Fibroblast of mammary gland (primary cell): Measurements from ENCODE around the gene TELO2.
A peak's percentile ranks its signal among the peaks of the same experiment; 100 is the strongest.
"Not testable (repeated sequence)": the region's sequence is repeated elsewhere in the genome, so short reads cannot be mapped to it uniquely, and the experiment has no call there.

Experiments used
- DNase-seq: peaks from one replicate; pipeline ENCODE4 v3.0.0-alpha.2; 2010; ENCODE audit warnings: low read depth
- H3K4me3 ChIP-seq: 2 replicates; pipeline ENCODE4 v1.5.1; 2011; ENCODE audit warnings: low read depth, mild to moderate bottlenecking, low read length, moderate library complexity; ENCODE audit not compliant: control insufficient read depth
- TF ChIP-seq, protein P1 (sequence below): conservative IDR thresholded peaks from 2 replicates; pipeline ENCODE4 v1.5.1; 2011; ENCODE audit warnings: low read depth, low read length, inconsistent platforms; ENCODE audit not compliant: control insufficient read depth, insufficient read depth

TELO2 gene

DNA sequence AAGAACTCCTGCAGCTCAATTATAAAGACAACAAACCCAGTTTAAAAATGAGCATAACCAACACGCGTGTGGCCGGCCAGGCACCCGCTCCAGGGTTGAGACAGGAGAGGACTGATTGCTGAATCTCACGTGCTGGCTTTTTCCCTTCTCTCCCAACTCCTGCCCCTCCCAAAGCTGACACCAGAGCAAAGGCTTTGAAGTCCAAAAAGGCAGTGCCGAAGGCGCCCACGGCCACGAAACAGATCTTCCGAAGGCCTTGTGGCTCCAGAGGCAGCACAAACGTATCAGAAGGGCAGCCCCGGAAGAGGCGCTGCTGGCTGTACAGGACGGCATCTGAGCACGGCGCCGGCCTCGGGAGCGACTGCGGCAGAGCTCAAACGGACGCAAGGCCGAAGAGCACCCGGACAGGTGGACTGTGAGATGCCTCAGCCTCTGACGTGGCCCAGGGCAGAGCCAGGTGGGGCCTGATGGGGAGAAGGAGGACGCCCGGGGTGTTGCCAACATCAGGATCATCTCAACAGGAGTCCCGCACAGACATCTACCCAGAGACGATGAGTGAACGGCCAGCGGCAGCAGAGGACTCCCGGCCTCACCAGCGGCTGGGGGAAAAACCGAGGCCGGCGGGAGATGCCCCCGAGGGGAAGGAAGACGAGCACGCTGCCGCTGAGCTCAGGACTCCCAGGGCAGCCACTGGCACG is 28.8 kb upstream of the TELO2 start:
- no peak overlapping the region for H3K4me3 ChIP-seq
- no peak for DNase-seq
- TF ChIP-seq, protein P1, sequence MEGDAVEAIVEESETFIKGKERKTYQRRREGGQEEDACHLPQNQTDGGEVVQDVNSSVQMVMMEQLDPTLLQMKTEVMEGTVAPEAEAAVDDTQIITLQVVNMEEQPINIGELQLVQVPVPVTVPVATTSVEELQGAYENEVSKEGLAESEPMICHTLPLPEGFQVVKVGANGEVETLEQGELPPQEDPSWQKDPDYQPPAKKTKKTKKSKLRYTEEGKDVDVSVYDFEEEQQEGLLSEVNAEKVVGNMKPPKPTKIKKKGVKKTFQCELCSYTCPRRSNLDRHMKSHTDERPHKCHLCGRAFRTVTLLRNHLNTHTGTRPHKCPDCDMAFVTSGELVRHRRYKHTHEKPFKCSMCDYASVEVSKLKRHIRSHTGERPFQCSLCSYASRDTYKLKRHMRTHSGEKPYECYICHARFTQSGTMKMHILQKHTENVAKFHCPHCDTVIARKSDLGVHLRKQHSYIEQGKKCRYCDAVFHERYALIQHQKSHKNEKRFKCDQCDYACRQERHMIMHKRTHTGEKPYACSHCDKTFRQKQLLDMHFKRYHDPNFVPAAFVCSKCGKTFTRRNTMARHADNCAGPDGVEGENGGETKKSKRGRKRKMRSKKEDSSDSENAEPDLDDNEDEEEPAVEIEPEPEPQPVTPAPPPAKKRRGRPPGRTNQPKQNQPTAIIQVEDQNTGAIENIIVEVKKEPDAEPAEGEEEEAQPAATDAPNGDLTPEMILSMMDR = no peak

DNA sequence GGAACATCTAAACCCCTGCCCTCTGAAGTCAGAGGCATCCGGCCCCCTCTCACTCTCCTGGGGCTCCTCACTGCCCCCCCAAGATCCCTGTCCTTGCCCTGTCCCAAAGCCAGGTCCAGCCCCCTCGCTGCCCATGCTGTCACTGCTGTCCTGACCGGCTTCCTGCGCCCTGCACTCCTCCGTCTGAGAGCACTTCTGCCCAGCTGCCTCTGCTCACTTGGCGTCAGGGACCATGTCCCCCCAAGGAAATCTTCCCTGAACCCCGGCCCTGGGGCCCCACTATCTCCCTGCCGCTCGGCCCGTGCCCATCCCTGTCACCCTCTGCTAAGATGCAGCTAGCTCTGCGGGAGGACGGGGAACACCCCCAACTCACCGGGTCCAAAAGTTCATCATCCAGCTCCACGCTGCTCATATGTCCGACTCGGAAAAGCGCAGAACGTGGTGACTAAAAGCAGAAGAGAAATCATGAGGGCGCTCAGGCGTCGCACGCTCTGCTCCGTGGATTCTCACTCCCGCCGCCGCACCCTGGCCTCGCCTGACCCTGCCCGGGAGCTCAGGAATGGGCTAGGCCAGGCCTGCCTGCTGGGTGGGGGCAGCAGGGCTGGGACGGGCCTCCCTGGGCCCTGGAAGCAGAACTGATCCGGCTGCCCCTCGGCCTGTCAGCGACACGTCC is 28.1 kb upstream of the TELO2 start:
- H3K4me3 ChIP-seq = no peak overlapping the region
- no peak for DNase-seq
- TF ChIP-seq, protein P1 = no peak

DNA sequence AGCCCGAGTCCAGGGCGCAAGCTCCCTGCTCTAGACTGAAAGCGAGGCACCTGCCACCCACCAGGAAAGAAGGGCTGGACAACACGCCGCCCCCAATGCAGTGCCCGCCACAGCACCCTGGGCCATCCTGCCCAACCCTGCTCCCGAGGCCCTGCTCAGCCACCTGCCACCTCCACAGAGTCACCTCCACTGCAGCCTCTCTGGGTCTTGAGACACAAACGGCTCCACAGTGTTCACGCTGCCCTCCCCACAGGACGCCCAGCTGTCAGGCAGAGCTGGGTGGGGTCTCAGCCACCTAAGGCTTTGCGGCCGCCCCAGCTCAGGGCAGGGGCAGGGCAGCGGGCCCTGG is 27.6 kb upstream of the TELO2 start:
- TF ChIP-seq, protein P1 = no peak
- no peak overlapping the region for H3K4me3 ChIP-seq
- DNase-seq = no peak

DNA sequence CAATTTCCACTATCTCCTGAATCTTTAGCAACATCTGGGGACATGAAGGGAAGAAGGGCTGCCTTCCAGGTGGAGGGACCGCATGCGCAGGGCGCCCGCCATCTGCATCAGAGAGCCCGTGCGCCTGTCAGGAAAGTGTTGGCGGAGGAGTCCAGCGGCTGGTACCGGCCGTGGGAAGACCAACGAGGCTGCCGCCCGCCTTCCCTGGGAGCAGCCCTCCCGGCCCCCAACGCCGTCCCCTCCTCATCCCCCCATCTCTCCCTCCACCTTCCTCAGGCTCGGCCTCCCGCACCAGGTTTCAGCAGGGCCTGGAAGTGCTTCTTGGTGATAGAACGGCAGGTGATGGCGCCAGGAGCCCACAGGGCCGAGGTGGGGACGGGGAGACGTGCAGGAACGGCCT is 27.1 kb upstream of the TELO2 start:
- no peak overlapping the region for H3K4me3 ChIP-seq
- DNase-seq = no peak
- TF ChIP-seq, protein P1 = no peak

DNA sequence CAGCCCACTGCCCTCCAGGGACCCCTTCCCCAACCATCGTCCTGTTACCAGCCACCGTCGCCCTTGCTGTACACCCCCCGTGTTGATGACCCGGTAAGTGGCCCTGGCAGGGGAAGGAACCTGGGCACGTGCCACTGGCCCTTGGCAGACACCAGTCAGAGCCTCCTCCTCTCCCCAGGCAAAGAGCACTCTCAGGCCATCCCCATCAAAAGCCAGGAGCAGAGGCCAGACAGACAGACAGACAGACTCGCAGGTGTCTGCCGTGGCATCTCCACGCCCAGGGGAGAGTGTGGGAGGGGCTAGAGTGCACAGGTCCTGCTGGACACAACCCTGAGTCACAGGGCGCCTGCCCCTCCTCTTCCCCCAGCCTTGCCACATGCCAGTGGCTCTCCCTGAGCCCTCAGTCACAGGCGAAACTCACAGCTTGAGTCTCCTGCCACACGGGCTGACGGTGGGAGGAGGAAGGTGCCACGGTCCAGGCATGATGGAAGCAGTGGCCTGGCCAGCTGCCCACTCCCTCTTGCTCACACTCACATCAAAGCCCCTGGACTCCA is 26.1 kb upstream of the TELO2 start:
- TF ChIP-seq, protein P1 = no peak
- DNase-seq = no peak
- H3K4me3 ChIP-seq = no peak overlapping the region

DNA sequence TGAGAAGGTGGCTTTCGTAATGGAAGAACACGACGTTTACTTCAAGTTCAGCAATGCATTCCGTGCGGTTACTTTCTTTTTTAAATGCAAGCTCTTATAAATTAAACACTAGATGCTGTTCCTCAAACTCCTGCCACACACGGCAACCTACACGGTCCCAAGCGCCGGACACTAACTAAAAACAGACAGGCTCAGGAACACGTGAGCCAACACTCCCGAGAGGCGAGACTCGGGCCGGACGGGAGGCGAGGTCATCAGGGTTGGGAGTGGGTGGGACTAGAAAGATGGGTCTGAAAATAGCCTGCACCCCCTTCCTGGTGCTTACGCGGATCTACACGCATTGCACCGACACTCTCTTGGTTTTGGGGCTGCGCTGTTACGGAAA is 24.7 kb upstream of the TELO2 start:
- peak; percentile 51 for DNase-seq
- peak overlapping the region; percentile 13 for H3K4me3 ChIP-seq
- TF ChIP-seq, protein P1 = no peak

DNA sequence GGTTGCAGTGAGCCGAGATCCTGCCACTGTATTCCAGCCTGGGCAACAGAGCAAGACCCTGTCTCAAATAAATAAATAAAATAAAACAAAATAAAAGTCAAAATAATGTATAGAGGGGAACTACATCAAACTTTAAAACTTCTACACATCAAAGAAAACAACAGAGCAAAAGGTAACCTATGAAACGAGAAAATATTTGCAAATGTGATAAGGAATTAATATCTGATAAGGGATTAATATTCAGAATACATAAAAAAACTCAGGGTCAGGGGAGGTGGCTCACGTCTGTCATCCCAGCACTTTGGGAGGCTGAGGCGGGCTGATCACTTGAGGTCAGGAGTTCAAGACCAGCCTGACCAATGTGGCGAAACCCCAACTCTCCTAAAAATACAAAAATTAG is 24.0 kb upstream of the TELO2 start:
- DNase-seq = not testable (repeated sequence)

More for the DNA sequence above, 24.0 kb upstream of the TELO2 start:
- not testable (repeated sequence) for H3K4me3 ChIP-seq
